ENCODE measurements around the gene GEMIN8.

Gene GEMIN8, protein sequence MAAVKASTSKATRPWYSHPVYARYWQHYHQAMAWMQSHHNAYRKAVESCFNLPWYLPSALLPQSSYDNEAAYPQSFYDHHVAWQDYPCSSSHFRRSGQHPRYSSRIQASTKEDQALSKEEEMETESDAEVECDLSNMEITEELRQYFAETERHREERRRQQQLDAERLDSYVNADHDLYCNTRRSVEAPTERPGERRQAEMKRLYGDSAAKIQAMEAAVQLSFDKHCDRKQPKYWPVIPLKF

DNA sequence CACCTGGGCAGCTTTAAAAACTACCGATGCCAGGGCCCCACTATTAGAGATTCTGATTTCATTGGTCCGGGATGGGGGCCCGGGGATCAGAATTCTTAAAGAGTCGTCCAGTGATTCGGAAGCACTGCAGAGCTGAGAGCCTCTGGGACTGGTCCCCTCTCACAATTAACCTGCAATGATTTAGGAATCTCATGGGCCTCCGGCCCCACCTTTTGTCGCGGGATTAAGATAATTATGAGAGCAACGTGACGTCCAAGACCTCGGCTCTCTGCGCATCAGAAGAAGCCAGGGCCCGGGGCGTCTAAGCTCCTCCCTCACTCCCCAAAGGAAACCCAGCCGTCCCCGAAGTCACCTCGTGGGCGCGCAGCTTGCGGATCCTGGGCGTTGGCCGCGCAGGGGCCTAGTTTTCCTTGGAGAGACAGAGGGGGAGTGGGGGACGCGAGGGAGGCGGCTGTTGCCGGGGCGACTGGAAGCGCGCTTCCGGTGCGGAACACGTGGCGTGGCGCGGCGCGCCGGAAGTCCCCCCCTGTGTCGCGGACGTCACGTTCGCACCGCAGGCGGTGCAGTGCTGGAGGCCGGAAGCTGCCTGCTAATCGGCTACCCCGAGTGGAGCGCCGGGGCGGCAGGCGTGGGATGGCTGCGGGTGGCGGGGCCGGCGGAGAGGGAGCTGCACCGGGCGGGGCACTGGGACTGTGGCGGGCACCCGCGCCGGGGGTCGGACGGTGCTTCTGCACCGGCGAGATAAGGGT is at the start of gene GEMIN8:
GEMIN8 (minus strand) TSS at position 468 of the 749 bp plus-strand sequence. CDS start 8,414 bp downstream, outside the sequence.
- peak; percentile 86 for DNase-seq

DNA sequence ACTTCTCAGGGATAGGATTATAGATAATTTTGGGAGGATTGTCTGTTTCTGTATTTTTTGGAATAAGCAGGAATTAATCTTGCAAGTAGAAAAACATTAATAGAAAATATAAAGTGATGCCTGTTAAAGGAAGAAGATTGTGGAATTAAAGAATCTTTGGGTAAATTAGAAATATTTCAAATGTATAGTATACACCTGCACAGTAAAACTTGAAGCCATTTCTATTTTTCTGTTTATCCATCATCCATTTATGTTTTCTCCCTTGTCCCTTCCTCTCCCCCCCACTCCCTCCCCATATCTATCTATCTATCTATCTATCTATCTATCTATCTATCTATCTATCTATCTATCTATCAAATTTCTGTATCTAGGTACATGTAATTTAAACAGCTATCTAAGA is 46.9 kb upstream of the GEMIN8 start:
- no peak for DNase-seq

DNA sequence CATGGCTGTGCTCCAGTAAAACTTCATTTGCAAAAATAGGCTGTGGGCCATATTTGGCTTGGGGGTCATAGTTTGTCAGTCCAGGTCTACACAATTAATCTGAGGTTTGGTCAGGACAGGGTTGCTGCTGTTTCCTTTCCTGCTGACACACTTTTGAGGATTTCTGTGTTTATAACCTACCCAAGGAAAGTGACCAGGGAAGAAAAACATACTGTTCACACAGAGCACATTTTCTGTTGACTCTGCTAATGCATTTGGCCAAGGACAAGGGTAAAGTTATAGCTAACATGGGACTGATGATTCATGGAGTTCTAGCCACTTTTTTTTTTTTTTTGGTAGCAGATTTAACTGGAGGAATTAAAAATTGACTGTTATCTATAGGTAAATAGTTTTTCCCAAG is 43.9 kb upstream of the GEMIN8 start:
- DNase-seq: no peak

GRCh38 chrX:14073071-14073470 is 43.4 kb upstream of the GEMIN8 start:
- no peak for DNase-seq

GRCh38 chrX:14065800-14066199 is 36.1 kb upstream of the GEMIN8 start:
- no peak for DNase-seq

DNA sequence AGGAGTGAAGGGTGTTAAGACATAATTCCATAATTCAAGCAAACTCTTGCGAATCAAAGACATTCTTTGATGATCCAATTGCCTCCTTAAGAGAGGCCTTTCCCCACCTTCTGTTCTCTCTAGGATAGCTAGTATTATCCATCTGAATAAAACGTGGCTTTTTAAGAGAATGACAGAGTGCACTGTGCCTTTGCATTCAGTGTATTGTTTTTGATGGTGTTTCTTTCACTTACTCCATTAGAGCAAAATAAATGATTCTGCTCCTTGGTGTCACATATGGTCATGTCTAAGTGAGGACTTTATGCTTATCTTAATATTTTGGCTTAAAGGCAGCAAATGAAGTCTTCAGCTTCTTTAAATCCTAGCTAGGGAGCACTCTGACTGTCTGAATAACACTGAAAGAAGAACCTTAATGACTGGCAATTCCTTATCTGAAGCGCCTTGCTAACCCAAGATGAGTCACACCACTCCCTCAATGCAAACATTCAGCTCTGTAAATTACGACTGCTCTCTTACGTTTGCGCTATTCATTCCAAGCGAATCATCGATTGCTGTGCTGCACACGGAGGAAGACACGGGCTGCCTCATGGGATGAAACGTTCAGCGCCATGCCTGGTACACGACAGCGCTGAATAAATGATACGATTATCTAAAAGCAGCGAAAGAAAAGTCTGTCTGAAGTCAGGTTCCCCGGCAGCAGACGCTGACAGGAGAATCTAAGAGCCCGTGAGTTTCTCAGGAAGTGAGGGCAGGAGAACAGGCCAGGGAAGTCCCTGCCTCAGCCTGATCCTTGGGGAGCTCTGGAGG is 35.1 kb upstream of the GEMIN8 start:
- DNase-seq: peak; percentile 23

- no peak for DNase-seq
Observed at GRCh38 chrX:14062524-14062923, 32.8 kb upstream of the GEMIN8 start.

DNA sequence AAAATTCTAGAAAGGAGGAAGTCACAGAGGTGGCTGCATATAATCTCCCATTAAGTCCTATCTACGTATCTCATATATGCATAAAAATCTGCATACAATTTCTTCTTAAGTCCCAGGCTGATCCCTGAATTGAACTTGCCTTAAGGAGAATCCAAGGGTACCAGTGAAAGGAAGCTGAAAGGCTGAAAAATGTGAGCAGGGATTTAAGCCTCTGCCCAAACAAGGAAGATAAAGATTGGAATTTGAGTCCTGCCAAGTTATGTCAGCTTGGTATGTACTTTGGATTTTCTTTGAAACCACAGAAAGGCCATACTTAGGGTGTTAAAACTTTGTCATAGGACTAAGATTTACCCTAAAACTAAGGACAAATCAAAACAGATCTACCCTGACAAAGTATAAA is 26.5 kb upstream of the GEMIN8 start:
- DNase-seq: no peak

DNA sequence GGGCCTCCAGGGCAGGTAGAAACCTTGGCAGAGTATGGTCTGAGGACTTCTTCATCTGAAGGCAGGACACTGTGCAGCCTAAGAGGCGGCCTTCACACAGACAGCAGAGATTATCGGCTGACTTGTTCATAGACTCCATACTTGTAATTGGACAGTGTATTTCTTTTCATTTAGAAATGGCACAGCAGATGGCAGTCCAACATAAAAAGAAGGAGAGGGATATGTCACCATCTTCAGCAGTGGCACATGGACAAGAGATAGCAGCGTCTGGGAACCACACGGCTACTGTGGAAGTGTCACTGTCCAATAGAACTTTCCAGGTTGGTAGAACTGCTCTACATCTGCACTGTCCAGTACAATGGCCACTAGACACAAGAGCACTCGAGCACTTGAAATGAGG is 21.7 kb upstream of the GEMIN8 start:
- no peak for DNase-seq

DNA sequence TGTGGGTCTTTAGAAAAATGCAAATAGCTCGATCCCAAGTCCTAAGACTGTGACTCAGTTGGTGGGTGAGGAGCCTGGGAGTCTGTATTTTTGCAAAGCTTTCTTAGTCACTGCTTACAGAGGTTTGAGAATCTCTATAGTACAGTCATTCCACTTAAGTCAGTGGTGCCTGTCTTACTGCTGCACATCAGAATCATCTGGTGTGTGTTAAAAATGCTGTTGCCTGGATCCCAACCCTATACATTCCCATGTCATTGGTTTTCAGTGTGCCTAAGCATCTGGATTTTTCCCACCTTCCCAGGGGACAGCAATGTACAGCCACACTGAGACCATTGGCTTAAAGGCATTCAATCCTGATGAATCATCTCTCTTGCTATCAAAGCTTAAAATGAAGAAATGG is 21.0 kb upstream of the GEMIN8 start:
- no peak for DNase-seq

GRCh38 chrX:14043209-14043608 is 13.5 kb upstream of the GEMIN8 start:
- DNase-seq: no peak

DNA sequence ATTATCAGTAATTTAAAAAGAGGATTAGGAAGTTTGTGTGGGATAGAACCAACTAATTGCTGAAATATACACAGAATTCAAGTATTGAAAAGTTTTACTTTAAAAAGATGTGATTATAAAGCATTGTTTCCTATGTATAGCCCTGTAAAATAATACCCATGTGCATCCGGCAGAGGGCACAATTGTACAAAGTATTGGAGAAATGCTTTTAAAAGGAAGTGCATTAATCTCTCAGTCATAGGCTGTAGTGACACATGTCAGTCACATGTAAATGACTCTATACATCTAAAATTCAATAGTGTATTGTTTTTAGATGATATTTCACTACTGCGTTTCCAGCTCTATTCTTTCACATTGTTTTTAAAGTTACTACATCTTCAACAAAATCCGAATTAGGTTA is 9.7 kb upstream of the GEMIN8 start:
- peak; percentile 75 for DNase-seq

GRCh38 chrX:14038375-14039085 is 8.8 kb upstream of the GEMIN8 start:
- DNase-seq: no peak

DNA sequence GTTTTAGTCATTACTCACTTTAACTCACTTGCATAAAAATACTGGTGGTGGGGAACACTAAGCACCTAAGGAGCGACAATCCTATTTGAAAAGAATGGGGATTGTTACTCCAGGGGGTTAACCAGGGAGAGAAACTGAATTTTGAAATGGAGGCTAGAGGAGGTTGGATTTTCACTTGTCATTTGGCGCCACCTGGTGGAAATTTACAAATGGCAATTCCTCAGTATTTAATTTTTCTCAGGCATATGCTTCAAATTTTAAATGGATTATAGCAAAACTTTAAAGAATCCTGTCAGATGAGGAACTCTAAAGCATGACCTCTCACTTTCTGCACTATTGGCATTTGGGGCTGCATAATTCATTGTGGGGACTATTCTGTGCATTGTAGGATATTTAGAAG is 2.7 kb upstream of the GEMIN8 start:
- DNase-seq: peak; percentile 76

DNA sequence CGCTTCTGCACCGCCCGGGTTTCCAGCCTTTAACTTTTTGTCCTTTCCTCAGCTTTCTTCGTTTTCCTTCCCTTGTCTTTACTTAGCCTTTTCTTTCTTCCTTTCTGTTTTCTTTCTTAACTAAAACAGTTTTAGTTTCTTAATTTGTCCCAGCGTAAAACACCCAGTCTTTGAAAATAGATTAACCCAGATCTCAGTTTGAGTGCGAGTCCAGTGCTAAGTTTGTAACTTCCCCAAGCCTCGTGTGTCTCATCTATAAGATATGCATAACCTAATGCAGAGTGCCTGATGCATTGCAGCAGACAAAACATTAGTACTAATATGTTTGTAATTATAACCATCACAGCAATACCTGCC is 460 bp upstream of the GEMIN8 start:
- DNase-seq: peak; percentile 55

GRCh38 chrX:14029039-14029424 is 660 bp downstream of the GEMIN8 start:
- peak; percentile 53 for DNase-seq

DNA sequence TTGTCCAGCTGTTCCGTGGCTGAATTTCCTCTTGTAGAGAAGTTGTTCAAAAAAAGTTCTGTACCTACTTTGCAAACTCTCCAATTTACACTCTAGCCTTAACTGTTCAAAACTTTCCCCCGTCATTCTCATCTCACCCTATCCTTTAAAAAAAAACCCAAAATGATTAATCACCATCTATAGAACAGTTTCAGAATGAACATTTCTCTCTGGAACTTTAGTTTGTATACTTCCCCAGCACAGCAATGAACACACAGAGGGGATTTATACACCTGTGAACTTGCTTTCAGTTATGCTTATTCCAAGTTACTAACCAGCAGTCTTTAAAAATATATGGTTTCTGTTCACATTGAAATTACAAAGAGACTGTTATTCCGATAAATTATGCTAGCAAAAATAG is 1.2 kb downstream of the GEMIN8 start:
- DNase-seq: no peak

GRCh38 chrX:14027511-14028019 is 2.1 kb downstream of the GEMIN8 start:
- DNase-seq: peak; percentile 26

- DNase-seq: peak; percentile 46
Observed at GRCh38 chrX:14027036-14027435, 2.7 kb downstream of the GEMIN8 start.

DNA sequence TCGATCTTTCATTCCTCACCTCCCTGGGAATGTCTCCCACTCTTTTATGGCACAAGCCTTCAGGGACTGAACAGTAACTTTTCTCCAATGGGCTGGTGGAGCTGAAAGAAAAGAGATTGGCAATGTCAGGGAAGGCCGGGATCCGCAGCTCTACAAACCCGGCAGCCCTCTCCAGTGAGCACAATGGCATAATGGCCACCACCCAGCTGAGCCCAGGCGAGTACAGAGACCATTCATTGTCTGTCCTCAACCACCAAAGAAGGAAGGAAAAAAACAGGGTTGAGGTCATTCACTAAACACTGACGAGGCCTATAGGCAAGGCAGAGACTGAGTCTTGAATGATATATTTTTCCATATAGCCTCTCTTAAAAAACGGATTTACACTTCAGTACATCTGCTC is 3.6 kb downstream of the GEMIN8 start:
- DNase-seq: no peak

- no peak for DNase-seq
Observed at GRCh38 chrX:14022019-14022418, 7.7 kb downstream of the GEMIN8 start.

DNA sequence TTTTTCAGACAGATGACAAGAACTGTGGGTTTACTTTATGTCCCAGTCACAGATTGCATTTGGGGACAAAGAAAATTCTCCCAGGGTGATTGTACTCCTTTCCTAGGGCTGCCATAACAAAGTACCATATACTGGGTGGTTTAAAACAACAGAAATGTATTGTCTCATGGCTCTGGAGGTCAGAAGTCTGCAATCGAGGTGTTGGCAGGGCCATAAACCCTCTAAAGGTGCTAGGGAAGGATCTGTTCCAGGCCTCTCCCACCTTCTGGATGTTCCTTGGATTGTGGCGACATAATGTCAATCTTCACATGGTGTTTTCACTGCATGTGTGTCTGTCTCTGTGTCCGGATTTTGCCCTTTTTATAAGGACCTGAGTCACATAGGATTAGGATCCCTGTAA is 12.3 kb downstream of the GEMIN8 start:
- no peak for DNase-seq

DNA sequence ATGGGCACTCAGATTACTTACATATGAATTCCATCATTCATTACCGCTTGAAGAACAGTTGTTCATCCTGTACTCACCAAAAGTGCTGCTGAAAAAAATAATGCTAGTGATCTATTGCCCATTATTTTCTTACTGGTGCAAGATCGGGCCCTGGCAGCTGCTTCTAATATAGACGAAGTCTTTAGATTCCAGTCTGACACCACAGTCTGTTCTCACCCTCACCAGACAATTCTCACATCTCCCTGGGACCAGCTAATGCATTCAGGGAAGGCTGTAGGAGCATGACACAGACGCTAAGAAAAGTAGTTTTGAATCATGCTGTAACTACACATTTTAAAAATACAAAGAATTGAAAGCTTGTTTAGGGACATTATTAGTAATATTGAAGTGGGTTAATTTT is 13.8 kb downstream of the GEMIN8 start:
- no peak for DNase-seq

All from hematopoietic multipotent progenitor cell treated with erythropoietin and hydrocortisone succinate and interleukin-3 and kit ligand, for 6 days (in vitro differentiated cells).